Right atrium auricular region (tissue), 2 donors: ENCODE measurements around the gene CAMK2B. TPM values are rescaled to one million over a fixed set of nuclear protein-coding genes. Genes with fewer than 3 reads are reported as not detected.
A peak's percentile ranks its signal among the peaks of the same experiment; 100 is the strongest.

Experiments used
- DNase-seq: peaks from one replicate; pipeline ENCODE4 v3.0.0-alpha.2; 2019; ENCODE audit warnings: low spot score
- H3K27ac ChIP-seq, 2 donors: fragments of 200-600 bp; sonication (generic); 1 replicate in 1 of 2; 2 replicates in 1 of 2; pipeline ENCODE4 v1.5.1; 2016 to 2019
- H3K27me3 ChIP-seq, 2 donors: fragments of 200-600 bp; sonication (generic); one replicate each; pipeline versions ENCODE4 v1.5.1 to v1.6.0; 2017 to 2019
- H3K36me3 ChIP-seq: fragments of 200-600 bp; sonication (generic); one replicate; pipeline ENCODE4 v1.5.1; 2016
- H3K4me1 ChIP-seq, 2 donors: fragments of 200-600 bp; sonication (generic); one replicate each; pipeline versions ENCODE4 v1.5.1 to v1.6.0; 2017 to 2019
- H3K4me3 ChIP-seq, 2 donors: fragments of 200-600 bp; sonication (generic); 1 replicate in 1 of 2; 2 replicates in 1 of 2; pipeline ENCODE4 v1.5.1; 2017 to 2019; ENCODE audit warnings: mild to moderate bottlenecking in 1 of 2, moderate library complexity in 1 of 2
- H3K9me3 ChIP-seq, 2 donors: fragments of 200-600 bp; sonication (generic); one replicate each; pipeline ENCODE4 v1.5.1; 2019
- total RNA-seq, 2 donors: library from RNA; depleted of rRNA; stranded (reverse); fragments of >200 nt; gene quantifications; one replicate each; pipeline ENCODE4 v1.1.0, GENCODE V29; 2016
- TF ChIP-seq, protein P1 (sequence below), 2 donors: fragments of 200-600 bp; sonication (generic); IDR thresholded peaks; one replicate each; pipeline ENCODE4 v1.5.1; 2019; ENCODE audit warnings: antibody characterized with exemption in 2 of 2

CAMK2B gene
- total RNA-seq, 2 donors from 2014 or later = 79.9 to 84.7 TPM

DNA sequence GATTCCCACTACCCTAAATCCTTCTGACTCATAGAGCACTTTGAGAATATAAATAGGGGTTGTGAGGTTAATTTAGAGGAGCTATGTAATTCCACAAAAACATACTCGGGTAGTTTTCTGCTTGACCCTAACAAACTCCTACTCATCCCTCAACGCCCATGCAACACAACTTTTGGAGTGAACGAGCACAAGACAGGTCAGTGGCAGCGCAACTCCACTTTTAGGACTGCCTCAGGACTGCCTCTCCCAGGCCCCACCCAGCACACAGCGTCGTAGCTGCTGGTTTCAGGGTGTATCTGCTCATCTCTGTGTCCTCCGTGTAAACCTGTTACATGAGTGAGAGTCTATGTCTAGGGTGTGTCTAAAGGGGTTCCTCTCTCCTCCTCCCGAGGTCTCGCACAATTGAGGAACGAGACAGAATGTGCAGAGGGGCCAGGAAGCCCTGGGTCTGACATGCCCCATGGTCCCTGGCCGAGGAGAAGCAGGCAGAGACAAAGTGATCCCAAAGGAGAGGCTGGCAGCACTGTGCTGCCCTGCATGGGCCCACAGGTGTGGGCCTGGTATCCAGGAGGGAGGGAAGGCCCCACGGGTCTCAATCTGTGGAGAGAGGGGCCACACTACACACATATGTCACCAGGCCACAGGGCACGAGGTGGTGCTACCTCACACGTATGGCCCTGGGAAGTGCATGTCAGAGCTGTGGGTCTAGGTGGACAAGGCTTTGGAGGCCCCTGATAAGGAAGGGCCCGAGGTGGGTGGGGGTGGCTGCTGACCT, 45.5 kb downstream of the CAMK2B start:
- Histone ChIP-seq H3K27me3 (no peaks in the 10 kb centered on the region), H3K36me3 (no peaks in the 10 kb centered on the region), H3K9me3 (no peaks in the 10 kb centered on the region), H3K4me3 (no peak overlapping the region), H3K4me1 (peaks cover 0 to 74% of the 10 kb centered on the region in 2 donors), H3K27ac (peak overlapping the region; percentile 90 to 93)
- TF ChIP-seq, protein P1, sequence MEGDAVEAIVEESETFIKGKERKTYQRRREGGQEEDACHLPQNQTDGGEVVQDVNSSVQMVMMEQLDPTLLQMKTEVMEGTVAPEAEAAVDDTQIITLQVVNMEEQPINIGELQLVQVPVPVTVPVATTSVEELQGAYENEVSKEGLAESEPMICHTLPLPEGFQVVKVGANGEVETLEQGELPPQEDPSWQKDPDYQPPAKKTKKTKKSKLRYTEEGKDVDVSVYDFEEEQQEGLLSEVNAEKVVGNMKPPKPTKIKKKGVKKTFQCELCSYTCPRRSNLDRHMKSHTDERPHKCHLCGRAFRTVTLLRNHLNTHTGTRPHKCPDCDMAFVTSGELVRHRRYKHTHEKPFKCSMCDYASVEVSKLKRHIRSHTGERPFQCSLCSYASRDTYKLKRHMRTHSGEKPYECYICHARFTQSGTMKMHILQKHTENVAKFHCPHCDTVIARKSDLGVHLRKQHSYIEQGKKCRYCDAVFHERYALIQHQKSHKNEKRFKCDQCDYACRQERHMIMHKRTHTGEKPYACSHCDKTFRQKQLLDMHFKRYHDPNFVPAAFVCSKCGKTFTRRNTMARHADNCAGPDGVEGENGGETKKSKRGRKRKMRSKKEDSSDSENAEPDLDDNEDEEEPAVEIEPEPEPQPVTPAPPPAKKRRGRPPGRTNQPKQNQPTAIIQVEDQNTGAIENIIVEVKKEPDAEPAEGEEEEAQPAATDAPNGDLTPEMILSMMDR (IDR thresholded peaks at IDR 0.05) = no peak
- DNase-seq = peak; percentile 52

DNA sequence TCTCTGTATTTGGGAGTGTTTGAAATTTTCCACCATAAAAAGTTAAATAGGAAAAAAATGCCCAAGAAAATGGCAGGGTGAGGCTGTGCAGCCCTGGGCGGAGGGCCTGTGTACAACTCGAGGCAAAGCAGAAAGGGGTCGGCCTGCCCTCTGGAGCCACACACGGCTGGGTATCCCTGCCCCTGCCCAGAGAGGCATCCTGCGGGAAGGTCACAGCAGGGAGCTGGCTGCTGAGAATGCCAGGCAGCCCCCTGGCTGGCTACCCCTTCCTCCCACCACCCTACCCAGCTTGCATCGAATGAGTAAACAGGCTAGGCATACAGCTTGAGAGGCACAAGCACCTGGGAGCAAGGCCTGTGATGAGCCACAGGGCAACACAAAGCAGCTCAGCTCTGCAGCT, 46.1 kb downstream of the CAMK2B start:
- DNase-seq = no peak
- Histone ChIP-seq H3K4me3 (no peak overlapping the region), H3K27me3 (no peaks in the 10 kb centered on the region), H3K4me1 (peaks cover 0 to 70% of the 10 kb centered on the region in 2 donors), H3K27ac (peak overlapping the region in 1 of 2 donors; percentile 90), H3K36me3 (no peaks in the 10 kb centered on the region), H3K9me3 (no peaks in the 10 kb centered on the region)
- TF ChIP-seq, protein P1 (IDR thresholded peaks at IDR 0.05) = no peak

DNA sequence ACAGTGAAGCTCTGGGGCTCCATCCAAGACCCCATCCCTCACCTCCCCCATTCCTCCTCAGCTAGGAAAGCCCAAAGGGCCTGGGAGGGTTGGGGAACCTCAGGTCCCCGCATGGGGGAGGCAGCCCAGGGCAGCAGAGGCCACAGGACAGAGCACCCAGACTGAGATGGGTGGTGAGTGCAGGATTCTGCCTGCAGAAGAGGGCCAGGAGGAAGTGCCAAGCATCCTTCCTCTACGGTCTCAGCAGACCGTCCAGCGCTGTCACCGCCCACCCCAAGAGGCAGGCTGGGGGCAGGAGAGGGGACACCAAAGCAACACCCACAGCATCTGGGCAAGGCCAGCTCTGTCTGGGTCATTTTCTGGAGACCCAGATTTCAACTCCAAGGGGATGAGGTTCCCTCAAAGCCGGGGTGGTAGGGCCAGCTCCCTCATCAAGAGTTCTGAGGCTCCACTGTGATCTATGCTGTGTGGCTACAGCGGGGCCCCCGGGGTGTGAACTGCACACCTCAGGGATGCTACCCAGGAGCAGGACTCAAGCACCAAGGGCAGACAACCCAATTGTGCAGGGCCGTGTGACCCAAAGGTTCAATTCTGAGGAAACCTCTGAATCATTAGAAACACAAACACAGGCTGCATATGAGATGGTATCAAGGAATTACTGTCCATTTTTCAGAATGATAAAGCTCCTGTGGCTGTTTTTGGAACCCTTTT, 46.8 kb downstream of the CAMK2B start:
- H3K36me3 ChIP-seq = no peaks in the 10 kb centered on the region
- peak overlapping the region; percentile 53 to 90 for H3K27ac ChIP-seq
- TF ChIP-seq, protein P1 (IDR thresholded peaks at IDR 0.05) = no peak
- H3K9me3 ChIP-seq = no peaks in the 10 kb centered on the region
- peaks cover 0 to 63% of the 10 kb centered on the region in 2 donors for H3K4me1 ChIP-seq
- H3K4me3 ChIP-seq = no peak overlapping the region
- no peaks in the 10 kb centered on the region for H3K27me3 ChIP-seq
- DNase-seq = no peak

DNA sequence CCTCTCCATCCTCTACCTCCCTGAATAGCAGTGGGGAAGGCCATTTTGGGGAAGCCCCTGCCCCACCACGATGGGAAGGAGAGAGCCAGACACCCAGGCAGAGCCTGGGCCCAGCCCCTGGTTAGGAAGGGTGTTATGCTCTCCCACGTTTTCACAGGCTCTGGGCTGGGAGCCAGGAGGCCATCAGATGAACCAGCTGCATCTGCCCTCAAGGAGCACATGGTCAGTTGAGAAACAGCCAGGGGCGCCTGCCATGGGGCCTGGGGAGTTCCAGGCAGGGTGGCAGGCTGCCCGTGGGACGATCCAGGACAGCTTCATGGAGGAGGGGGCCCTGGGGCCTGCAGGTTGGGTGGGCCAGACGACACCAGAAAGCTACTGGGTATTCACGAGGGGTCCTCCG, 47.5 kb downstream of the CAMK2B start:
- Histone ChIP-seq H3K27ac (peak overlapping the region; percentile 53 to 90), H3K27me3 (no peaks in the 10 kb centered on the region), H3K9me3 (no peaks in the 10 kb centered on the region), H3K4me1 (peaks cover 0 to 58% of the 10 kb centered on the region in 2 donors), H3K36me3 (no peaks in the 10 kb centered on the region), H3K4me3 (no peak overlapping the region)
- no peak for DNase-seq
- TF ChIP-seq, protein P1 (IDR thresholded peaks at IDR 0.05) = no peak

DNA sequence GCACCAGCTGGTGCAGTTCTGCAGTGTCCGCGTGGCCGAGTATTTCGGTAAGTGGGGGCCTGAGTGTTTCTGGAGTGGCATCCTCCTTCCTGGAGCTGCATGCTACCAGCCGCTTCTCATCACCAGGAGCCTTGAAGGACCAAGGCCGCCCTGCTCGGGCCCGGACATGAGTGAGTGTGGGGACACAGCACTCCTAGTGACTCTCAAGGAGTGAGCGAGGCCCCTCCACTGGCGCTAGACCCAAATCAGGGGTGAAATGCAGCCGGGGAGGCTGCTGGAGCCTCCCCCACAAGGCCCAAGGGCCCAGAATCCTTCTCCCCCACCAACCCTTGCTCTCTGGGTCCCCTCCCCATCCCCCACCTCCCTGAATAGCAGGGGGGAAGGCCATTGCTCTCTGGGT, 48.0 kb downstream of the CAMK2B start:
- no peaks in the 10 kb centered on the region for H3K9me3 ChIP-seq
- TF ChIP-seq, protein P1 (IDR thresholded peaks at IDR 0.05) = no peak
- H3K4me1 ChIP-seq = peaks cover 0 to 54% of the 10 kb centered on the region in 2 donors
- peak overlapping the region; percentile 53 to 90 for H3K27ac ChIP-seq
- no peak for DNase-seq
- no peaks in the 10 kb centered on the region for H3K36me3 ChIP-seq
- H3K27me3 ChIP-seq = no peaks in the 10 kb centered on the region
- no peak overlapping the region for H3K4me3 ChIP-seq
